Lung microvascular endothelial cell (primary cell): ENCODE data around the gene NOLC1. TPM values are rescaled to one million over a fixed set of nuclear protein-coding genes. Genes with fewer than 3 reads are reported as not detected.
A peak's percentile ranks its signal among the peaks of the same experiment; 100 is the strongest.

Experiments used
- DNase-seq, 2 donors: peaks; one replicate each; pipeline versions ENCODE4 v3.0.0 to v3.0.0-alpha.2; 2010; ENCODE audit warnings: low read depth in 2 of 2
- total RNA-seq: library from RNA; depleted of rRNA; stranded (reverse); fragments of >200 nt; gene quantifications from 2 replicates; pipeline ENCODE4 v1.2.1, GENCODE V29; 2014

Gene NOLC1
- 15.7 and 18.3 TPM in 2 replicates for total RNA-seq

GRCh38 chr10:102151774-102152544, at the start of gene NOLC1:
Gene NOLC1 (plus strand): TSS chr10:102152389. CDS start chr10:102152411, 22 bp downstream.
- peak; percentile 99 to 100 for DNase-seq

DNA sequence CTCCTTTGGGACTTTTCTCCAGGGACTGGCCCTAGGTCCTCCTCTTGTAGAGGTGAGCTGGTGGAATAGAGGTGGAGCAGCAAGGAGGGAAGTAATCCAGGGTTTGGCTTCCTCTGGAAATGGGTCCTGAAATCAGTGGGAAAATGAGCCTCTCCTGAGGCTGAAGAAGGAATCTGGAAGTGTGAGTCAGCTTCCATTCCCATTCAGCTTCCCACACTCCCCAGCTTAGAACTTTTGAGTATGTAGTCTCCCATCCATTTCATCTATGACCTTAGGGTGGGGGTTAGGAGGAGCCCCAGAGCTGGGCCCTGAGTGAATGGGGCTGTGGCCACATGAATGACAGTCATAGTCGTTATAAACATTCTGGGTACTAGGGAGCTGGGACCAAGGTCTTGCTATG, 49.8 kb upstream of the NOLC1 start:
- peak in 1 of 2 donors; percentile 33 for DNase-seq

DNA sequence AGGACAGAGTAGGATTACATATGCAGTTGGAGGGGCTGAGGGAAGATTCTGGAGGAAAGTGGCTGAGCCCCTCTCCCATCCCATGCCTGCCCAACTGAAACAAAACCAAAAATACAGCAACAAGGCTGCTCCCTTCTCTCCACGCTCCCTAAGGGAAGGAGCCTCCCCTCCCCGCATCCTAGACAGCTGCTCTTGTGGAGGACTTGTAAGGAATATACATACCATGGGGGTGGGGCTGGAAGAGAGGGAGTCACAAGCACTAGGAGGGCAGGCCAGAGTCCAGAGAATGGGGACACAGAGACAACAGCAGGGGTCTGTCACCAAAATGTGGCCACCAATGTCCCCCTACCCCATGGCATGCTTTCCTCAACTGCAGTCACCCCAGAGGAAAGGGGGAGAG, 45.2 kb upstream of the NOLC1 start:
- DNase-seq, result no peak

DNA sequence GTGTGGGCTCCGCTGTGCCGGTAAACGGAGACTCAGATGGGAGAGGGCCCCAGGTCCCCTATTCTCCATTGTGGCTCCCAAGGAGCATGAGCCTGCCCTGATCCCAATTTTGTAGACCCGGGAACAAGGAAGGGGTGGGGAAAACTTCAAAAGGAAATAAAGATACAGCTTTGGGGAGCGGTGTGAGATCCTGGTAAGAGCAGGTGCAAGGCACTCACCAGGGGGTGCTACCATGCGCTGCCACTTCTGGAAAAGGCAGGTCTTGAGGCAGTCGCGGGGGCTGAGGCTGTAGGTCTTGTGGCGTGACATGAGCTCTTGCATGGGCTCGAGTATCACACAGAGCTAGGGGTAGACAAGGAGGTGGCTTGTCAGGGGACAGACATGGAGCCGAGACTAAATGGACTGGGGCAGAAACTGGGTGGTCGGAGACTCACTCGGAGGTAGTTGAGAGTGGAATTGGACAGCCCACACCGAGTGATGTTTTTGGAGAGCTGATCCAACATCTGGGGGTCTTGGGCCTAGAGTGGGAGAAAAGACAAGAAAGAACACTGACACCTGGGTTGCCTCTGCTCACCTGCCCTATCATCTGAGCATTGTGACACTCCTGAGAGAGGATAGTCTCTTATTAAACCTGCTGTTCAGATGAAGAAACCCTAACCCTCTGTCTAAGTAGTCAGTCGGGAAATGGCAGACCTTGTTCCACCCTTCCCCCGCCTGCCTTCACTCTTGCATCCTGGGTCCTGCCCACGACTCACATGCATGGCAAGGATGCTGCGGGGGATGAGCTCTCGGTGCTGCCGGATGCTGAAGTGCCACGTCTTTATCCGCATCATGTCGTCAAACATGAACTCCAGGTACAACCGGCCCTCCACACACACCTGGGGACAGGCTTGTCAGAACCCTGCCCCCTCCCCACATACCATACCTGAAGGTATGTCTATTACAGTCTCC, 42.7 kb upstream of the NOLC1 start:
- DNase-seq, result no peak

DNA sequence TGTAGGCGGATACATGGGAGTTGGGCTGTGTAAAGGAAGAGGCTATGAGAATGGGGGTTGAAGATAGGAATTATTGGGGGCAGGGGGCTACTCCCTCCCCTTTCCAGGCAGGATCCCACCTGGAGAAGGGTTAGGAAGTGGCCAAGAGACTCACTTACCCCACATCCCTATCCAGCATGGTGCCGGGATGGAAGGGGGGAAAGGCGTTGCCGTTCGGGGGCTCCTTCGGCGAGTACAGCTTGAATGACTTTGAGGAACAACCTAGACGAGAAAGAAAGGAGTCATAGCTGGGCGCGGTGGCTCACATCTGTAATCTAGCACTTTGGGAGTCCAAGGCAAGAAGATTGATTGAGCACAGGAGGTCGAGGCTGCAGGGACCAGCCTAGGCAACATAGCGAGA, 40.9 kb upstream of the NOLC1 start:
- no peak for DNase-seq

DNA sequence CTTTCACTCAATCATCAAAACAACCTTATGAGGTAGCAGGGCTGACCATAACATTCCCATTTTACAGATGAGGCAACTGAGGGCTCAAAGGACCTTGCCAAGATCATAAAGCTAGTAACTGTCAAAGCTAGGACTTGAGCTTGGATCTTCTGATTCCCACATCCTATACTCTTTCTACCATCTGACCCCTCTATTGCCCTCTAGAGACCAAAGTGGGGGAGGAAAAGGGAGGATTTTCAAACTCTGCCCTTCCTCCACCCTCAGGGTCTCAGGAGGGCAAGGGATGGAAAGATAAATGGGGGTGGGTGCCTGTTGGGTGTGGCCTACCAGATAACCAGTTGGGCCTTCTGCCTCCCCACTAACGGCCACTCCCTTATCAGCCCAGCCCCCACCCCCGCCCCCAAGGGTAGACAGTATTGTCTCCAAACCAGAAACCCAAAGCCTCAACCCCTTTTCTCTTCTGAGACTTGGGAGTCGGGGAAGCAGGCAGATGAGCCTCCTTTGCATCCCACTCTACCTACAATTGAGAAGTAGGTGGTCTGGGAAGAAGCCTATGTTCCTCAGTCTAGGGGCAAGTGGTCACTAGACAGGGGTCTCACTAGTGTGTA, 39.9 kb upstream of the NOLC1 start:
- no peak for DNase-seq

GRCh38 chr10:102113261-102113955, 38.8 kb upstream of the NOLC1 start:
- DNase-seq, result no peak

GRCh38 chr10:102113956-102114857, 38.0 kb upstream of the NOLC1 start:
- DNase-seq, result peak; percentile 32 to 36

GRCh38 chr10:102114861-102115618, 37.1 kb upstream of the NOLC1 start:
- peak; percentile 72 to 75 for DNase-seq

DNA sequence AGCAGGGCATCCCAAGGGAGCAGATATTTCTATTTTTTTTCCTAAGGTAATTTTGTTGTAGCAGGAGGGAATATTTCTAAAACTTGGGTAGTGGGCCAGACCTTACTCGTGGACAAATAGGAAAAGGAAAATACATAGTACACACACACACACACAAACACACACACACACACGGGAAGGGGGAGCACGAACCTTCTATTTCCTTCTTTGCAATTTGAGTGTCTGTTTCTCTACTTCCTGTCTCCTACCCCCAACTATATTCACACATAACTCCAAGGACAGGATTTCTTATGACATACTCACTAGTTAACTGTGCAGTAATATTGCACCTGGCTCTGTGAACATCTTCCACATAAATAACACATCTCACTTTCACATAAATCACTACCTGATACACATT, 36.4 kb upstream of the NOLC1 start:
- peak in 1 of 2 donors; percentile 58 for DNase-seq

GRCh38 chr10:102116656-102117055, 35.5 kb upstream of the NOLC1 start:
- no peak for DNase-seq

DNA sequence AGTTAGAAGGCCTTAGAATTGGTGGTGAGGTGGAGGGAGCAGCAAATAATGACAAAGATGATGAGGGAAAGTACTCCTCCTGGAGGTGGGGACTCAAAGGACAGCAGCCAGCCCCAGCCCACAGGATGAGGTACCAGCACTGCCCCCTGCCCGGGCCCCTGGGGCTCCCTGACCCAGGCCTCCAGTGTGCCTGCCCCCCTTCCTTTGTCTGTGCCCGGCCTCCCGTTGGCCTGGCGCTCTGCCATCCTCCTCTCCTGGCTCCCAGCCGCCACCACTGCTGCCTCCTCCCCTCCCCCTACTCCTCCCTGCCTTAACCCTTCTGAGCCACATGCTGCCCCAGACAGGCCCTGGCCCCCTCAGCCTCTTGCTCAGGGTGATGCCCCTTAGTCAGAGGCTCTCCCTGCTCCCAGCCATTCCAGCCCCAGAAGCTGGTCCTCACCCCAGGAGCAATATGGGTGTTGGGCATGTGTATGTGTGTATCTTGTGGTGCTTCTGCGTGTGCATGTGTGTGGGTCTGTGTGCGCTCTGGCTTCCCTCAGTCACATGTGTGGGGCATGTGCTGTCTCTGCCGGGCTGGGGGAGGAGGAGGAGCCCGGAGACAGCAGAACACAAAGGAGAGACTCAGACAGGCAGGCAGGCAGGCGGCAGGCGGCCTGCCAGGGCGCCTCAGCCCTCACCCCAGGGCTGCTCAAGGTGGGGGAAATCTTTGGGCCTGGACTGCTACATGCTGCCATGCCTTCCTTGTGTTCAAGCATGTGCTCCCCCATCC, 34.6 kb upstream of the NOLC1 start:
- DNase-seq, result peak; percentile 63 to 71

DNA sequence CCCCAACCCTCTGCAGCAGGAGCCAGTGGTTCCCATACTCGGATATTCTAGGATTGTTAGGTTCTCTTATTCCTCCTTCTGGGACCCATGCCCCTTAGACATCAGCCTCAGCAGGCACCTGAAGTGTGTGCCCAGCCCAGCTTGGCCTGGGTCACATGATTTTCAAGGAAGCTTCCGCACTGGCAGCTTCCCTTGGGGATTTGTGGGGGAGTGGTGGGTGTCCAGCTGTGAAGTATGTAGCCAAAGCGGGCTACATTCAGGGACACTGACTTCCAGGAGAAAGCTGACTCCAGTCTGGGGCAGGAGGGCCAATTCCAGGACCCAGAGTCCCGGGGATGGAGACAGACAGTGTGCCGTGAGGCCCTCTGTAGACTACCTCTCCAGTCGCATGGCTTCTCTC, 33.3 kb upstream of the NOLC1 start:
- peak in 1 of 2 donors; percentile 32 for DNase-seq

- peak; percentile 62 to 84 for DNase-seq
Measured at GRCh38 chr10:102119417-102120141, 32.6 kb upstream of the NOLC1 start.

GRCh38 chr10:102120142-102120990, 31.8 kb upstream of the NOLC1 start, which contains the start of gene LDB1:
Gene LDB1 (minus strand): TSS chr10:102120368. CDS start chr10:102120110, 258 bp downstream.
- peak; percentile 76 to 91 for DNase-seq

- no peak for DNase-seq
Measured at GRCh38 chr10:102120991-102121738, 31.0 kb upstream of the NOLC1 start.
